Parathyroid adenoma (tissue), 2 donors: ENCODE results near the gene AKAP8L.
"Not testable (repeated sequence)": the region's sequence is repeated elsewhere in the genome, so short reads cannot be mapped to it uniquely, and the experiment has no call there.

Experiments used
- H2AFZ ChIP-seq: fragments of 300-600 bp; sonication (generic); one replicate; pipeline ENCODE4 v1.7.0; 2017; ENCODE audit warnings: antibody characterized with exemption, mild to moderate bottlenecking
- H3K27ac ChIP-seq: fragments of 300-600 bp; sonication (generic); one replicate; pipeline ENCODE4 v1.7.0; 2017
- H3K27me3 ChIP-seq: fragments of 300-600 bp; sonication (generic); one replicate; pipeline ENCODE4 v1.7.0; 2017; ENCODE audit warnings: low read length; ENCODE audit not compliant: control insufficient read depth, insufficient read depth
- H3K36me3 ChIP-seq: fragments of 300-600 bp; sonication (generic); one replicate; pipeline ENCODE4 v1.7.0; 2017; ENCODE audit warnings: low read length; ENCODE audit not compliant: control insufficient read depth, insufficient read depth
- H3K4me1 ChIP-seq: fragments of 300-600 bp; sonication (generic); one replicate; pipeline ENCODE4 v1.7.0; 2017; ENCODE audit warnings: control low read depth
- H3K4me2 ChIP-seq: fragments of 300-600 bp; sonication (generic); one replicate; pipeline ENCODE4 v1.7.0; 2017; ENCODE audit warnings: low read length
- H3K4me3 ChIP-seq: fragments of 300-600 bp; sonication (generic); one replicate; pipeline ENCODE4 v1.7.0; 2017; ENCODE audit warnings: low read depth, low read length
- H3K79me2 ChIP-seq: fragments of 300-600 bp; sonication (generic); one replicate; pipeline ENCODE4 v1.7.0; 2017; ENCODE audit warnings: control low read depth
- H3K9ac ChIP-seq: fragments of 300-600 bp; sonication (generic); one replicate; pipeline ENCODE4 v1.7.0; 2017; ENCODE audit warnings: mild to moderate bottlenecking
- H3K9me3 ChIP-seq: fragments of 300-600 bp; sonication (generic); one replicate; pipeline ENCODE4 v1.7.0; 2017; ENCODE audit warnings: low read length; ENCODE audit not compliant: control insufficient read depth
- TF ChIP-seq, protein P1 (sequence below): fragments of 300-600 bp; sonication (generic); IDR thresholded peaks from one replicate; pipeline ENCODE4 v1.7.0; 2017; ENCODE audit warnings: antibody characterized with exemption, mild to moderate bottlenecking
- donor health status: primary hyperparathyroidism.

AKAP8L gene

DNA sequence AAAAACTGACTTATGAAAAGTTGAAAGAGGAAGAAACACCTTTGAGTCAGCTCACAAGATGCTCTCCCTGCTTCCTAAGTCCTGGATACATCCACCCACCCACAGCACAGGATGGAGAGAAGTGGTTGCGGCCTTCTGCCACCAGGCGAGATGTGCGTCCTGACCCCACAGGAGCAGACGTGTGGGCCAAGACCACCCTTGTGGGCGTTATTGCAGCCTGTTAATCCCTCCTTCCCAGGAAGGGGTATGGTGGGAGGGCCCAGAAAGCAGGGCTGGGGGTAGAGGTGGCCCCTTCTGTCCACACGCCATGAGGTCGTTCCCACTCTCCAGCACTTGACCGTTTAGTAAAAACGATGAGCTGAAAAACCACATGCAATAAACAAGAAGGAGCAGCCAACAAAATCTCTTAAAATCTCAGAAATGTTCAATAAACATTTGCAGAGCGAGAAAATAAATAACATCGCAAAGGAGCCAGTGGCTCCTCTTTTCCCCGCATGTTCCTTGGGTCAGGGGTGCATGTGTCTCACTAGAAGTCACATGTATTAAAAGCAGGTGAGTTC is 2.4 kb upstream of the AKAP8L start:
- Histone ChIP-seq H3K4me1 (peaks cover 10% of the 10 kb centered on the region), H3K27me3 (no peaks in the 10 kb centered on the region), H3K4me2 (no peak overlapping the region), H3K9ac (no peak overlapping the region), H3K27ac (no peak overlapping the region), H2AFZ (no peak overlapping the region), H3K79me2 (peaks cover 22% of the 10 kb centered on the region), H3K9me3 (no peaks in the 10 kb centered on the region), H3K36me3 (no peaks in the 10 kb centered on the region), H3K4me3 (no peak overlapping the region)
- TF ChIP-seq, protein P1, sequence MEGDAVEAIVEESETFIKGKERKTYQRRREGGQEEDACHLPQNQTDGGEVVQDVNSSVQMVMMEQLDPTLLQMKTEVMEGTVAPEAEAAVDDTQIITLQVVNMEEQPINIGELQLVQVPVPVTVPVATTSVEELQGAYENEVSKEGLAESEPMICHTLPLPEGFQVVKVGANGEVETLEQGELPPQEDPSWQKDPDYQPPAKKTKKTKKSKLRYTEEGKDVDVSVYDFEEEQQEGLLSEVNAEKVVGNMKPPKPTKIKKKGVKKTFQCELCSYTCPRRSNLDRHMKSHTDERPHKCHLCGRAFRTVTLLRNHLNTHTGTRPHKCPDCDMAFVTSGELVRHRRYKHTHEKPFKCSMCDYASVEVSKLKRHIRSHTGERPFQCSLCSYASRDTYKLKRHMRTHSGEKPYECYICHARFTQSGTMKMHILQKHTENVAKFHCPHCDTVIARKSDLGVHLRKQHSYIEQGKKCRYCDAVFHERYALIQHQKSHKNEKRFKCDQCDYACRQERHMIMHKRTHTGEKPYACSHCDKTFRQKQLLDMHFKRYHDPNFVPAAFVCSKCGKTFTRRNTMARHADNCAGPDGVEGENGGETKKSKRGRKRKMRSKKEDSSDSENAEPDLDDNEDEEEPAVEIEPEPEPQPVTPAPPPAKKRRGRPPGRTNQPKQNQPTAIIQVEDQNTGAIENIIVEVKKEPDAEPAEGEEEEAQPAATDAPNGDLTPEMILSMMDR: no peak

DNA sequence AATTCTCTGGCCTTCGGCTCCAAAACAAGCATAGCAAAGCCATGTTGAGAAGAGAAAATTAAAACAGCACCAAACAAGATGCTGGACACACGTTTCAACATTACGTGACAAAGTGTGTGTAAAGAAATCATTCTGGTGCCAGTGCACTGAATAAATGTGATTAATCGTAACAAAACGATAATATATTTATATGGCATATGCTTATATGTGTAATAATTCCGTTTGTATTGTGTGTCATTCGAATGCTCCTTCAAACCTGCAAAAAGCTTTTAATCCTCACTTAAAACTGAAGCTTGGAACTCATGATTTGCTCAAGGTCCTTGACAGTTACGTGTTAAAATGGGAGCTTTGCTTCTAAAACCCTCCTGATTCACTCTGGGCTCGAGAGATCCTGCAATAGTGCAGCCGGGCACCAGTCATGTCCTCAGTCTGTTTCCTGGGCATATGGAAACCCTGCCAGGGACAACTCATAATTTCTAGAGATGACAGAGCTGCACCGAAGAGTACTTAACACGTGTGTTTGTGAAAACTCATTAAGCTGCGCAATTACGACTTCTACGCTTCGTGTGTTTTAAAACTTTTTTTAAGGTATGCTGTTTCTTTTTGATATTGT is 731 bp upstream of the AKAP8L start:
- Histone ChIP-seq H3K9ac (no peak overlapping the region), H3K36me3 (no peaks in the 10 kb centered on the region), H2AFZ (peak overlapping the region; percentile 76), H3K79me2 (peaks cover 36% of the 10 kb centered on the region), H3K27me3 (no peaks in the 10 kb centered on the region), H3K4me2 (peak overlapping the region; percentile 82), H3K4me1 (peaks cover 10% of the 10 kb centered on the region), H3K27ac (peak overlapping the region; percentile 30), H3K4me3 (peak overlapping the region; percentile 62), H3K9me3 (no peaks in the 10 kb centered on the region)
- TF ChIP-seq, protein P1: no peak

DNA sequence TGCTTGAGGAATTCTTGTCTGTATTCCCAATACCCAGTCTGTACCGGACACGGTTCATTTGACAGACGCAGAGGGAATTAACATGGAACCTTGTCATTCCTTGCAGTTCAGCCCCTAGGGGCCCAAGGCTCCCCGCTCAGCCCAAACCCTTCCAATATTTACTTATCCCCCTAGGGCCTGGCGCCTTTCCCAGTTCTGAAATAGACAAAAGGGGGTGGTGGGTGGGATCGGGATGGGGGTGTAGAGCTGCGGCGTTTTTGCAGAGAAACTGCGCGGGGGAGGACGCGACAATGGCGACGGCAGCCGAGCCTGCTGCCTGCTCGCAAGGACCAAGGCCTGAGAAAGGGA is 583 bp downstream of the AKAP8L start:
- Histone ChIP-seq H3K9ac (peak overlapping the region; percentile 79), H2AFZ (peak overlapping the region; percentile 77), H3K27ac (peak overlapping the region; percentile 80), H3K9me3 (no peaks in the 10 kb centered on the region), H3K79me2 (peaks cover 40% of the 10 kb centered on the region), H3K4me1 (peaks cover 19% of the 10 kb centered on the region), H3K36me3 (no peaks in the 10 kb centered on the region), H3K4me3 (peak overlapping the region; percentile 95), H3K4me2 (peak overlapping the region; percentile 77), H3K27me3 (no peaks in the 10 kb centered on the region)
- TF ChIP-seq, protein P1: no peak

GRCh38 chr19:15417699-15418098 is 1.1 kb downstream of the AKAP8L start:
- TF ChIP-seq, protein P1: no peak
- peak overlapping the region; percentile 79 for H3K9ac ChIP-seq
- peak overlapping the region; percentile 80 for H3K27ac ChIP-seq
- no peaks in the 10 kb centered on the region for H3K36me3 ChIP-seq
- H3K27me3 ChIP-seq: no peaks in the 10 kb centered on the region
- H3K4me2 ChIP-seq: peak overlapping the region; percentile 77
- H3K79me2 ChIP-seq: peaks cover 40% of the 10 kb centered on the region
- no peaks in the 10 kb centered on the region for H3K9me3 ChIP-seq
- peaks cover 20% of the 10 kb centered on the region for H3K4me1 ChIP-seq
- peak overlapping the region; percentile 95 for H3K4me3 ChIP-seq
- no peak overlapping the region for H2AFZ ChIP-seq

DNA sequence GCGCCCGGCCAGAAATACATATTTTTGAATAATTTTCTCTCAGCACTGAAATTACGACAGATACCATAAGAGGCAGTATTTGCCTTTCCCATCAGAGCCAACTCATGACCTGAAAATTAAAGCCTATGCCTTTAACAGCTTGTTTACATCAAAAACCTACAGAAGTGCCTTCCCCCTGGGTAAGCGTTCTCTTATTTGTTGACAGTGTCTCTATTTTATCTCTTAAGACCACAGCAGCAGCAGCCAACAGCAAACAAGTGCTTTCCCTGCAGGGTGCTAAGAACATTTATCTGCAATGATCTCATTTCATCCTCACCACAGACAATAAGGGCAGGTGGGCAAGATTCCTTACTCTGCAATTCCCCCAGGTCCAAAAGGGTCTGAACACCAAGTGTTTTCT is 6.0 kb downstream of the AKAP8L start:
- Histone ChIP-seq H3K4me3 (no peak overlapping the region), H3K9ac (no peak overlapping the region), H3K79me2 (peaks cover 55% of the 10 kb centered on the region), H3K9me3 (no peaks in the 10 kb centered on the region), H3K4me2 (peak overlapping the region; percentile 15), H3K36me3 (no peaks in the 10 kb centered on the region), H3K27ac (peak overlapping the region; percentile 33), H3K4me1 (peaks cover 36% of the 10 kb centered on the region), H2AFZ (no peak overlapping the region), H3K27me3 (no peaks in the 10 kb centered on the region)
- TF ChIP-seq, protein P1: no peak

DNA sequence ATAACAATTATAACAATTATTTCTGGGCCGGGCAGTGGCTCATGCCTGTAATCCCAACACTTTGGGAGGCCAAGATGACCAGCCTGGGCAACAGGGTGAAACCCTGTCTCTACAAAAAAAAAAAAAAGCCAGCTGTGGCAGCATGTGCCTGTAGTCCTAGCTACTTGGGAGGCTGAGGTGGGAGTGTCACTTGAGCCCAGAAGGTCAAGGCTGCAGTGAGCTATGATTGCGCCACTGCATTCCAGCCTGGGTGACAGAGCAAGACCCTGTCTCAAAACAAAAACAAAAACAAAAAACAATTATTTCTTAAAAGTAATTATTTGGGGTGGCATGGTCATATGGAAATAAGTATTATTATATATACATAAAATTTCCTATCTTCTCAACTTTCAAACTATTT is 7.4 kb downstream of the AKAP8L start:
- H3K9ac ChIP-seq, H3K27ac ChIP-seq, H3K36me3 ChIP-seq, H3K4me3 ChIP-seq, H3K4me2 ChIP-seq, H3K27me3 ChIP-seq, H2AFZ ChIP-seq, H3K9me3 ChIP-seq: not testable (repeated sequence)
- peaks cover 55% of the 10 kb centered on the region for H3K79me2 ChIP-seq
- H3K4me1 ChIP-seq: peaks cover 31% of the 10 kb centered on the region
